IMR-90 (cell line): ENCODE measurements around the gene BRME1. TPM values are rescaled to one million over a fixed set of nuclear protein-coding genes. Genes with fewer than 3 reads are reported as not detected.

Experiments
- ATAC-seq: fragments of 200-7000 bp; cut with Tn5 transposase; 2 replicates; pipeline ENCODE4 v1.9.1; 2020; ENCODE audit warnings: low read depth, mild to moderate bottlenecking, moderate library complexity
- BruUV-seq: library from RNA; stranded (reverse); fragments of 400-500 nt; replicated peaks from 2 replicates; lab custom pipeline; 2021; lab: Mats Ljungman, UMichigan
- CTCF ChIA-PET: fragments of 300-600 bp; formaldehyde crosslinking; extraction: SDS; loops from one replicate; lab custom pipeline; 2021; ENCODE audit warnings: antibody characterized with exemption; lab: Yijun Ruan, JAX
- POLR2A ChIA-PET: fragments of 300-600 bp; sonication (Branson Sonifier 250); formaldehyde crosslinking; loops from one replicate; lab custom pipeline; 2022; ENCODE audit warnings: antibody characterized with exemption; ENCODE audit not compliant: unreplicated experiment; lab: Charles Lee
- DNase-seq: peaks from one replicate; pipeline ENCODE4 v3.0.0; 2013
- H2AFZ ChIP-seq: replicated peaks from 2 replicates; pipeline ENCODE3; 2013; ENCODE audit warnings: low read length, mild to moderate bottlenecking; ENCODE audit not compliant: poor library complexity
- H2AK5ac ChIP-seq: 2 replicates; pipeline ENCODE4 v1.6.1; 2013; ENCODE audit warnings: low read depth, low read length, inconsistent platforms
- H2AK9ac ChIP-seq: replicated peaks from 2 replicates; pipeline ENCODE3; 2013; ENCODE audit warnings: mild to moderate bottlenecking, low read depth, low read length, moderate library complexity; ENCODE audit not compliant: poor library complexity
- H2BK120ac ChIP-seq: 2 replicates; pipeline ENCODE4 v1.6.1; 2013; ENCODE audit warnings: low read depth, low read length, inconsistent platforms
- H2BK15ac ChIP-seq: 3 replicates; pipeline ENCODE4 v1.6.1; 2013; ENCODE audit warnings: low read depth, low read length, inconsistent platforms
- H2BK20ac ChIP-seq: 2 replicates; pipeline ENCODE4 v1.6.1; 2013; ENCODE audit warnings: low read depth, mild to moderate bottlenecking, inconsistent platforms, low read length, moderate library complexity
- H2BK5ac ChIP-seq: 2 replicates; pipeline ENCODE4 v1.6.1; 2013; ENCODE audit warnings: mild to moderate bottlenecking, low read depth, low read length, inconsistent platforms; ENCODE audit not compliant: poor library complexity, severe bottlenecking
- H3K14ac ChIP-seq: replicated peaks from 2 replicates; pipeline ENCODE4 v1.6.1; 2013; ENCODE audit warnings: low read depth, low read length, inconsistent platforms
- H3K18ac ChIP-seq: 2 replicates; pipeline ENCODE4 v1.6.1; 2013; ENCODE audit warnings: low read depth, low read length, control low read depth
- H3K23ac ChIP-seq: 2 replicates; pipeline ENCODE4 v1.6.1; 2013; ENCODE audit warnings: low read depth, low read length, inconsistent platforms
- H3K27ac ChIP-seq: 2 replicates; pipeline ENCODE4 v1.5.1; 2013; ENCODE audit warnings: mild to moderate bottlenecking, control low read depth, low read length; ENCODE audit not compliant: insufficient read depth
- H3K27me3 ChIP-seq: 2 replicates; pipeline ENCODE4 v1.6.1; 2013; ENCODE audit warnings: low read length; ENCODE audit not compliant: control insufficient read depth, insufficient read depth
- H3K36me3 ChIP-seq: 2 replicates; pipeline ENCODE4 v1.6.1; 2013; ENCODE audit warnings: low read length, mixed read lengths; ENCODE audit not compliant: control insufficient read depth, insufficient read depth
- H3K4ac ChIP-seq: 2 replicates; pipeline ENCODE4 v1.6.1; 2013; ENCODE audit warnings: low read depth, low read length, inconsistent platforms
- H3K4me1 ChIP-seq: 2 replicates; pipeline ENCODE4 v1.6.1; 2013; ENCODE audit warnings: low read length, mixed read lengths; ENCODE audit not compliant: control insufficient read depth, insufficient read depth
- H3K4me2 ChIP-seq: 2 replicates; pipeline ENCODE4 v1.6.1; 2013; ENCODE audit warnings: low read depth, mild to moderate bottlenecking, control low read depth, low read length, moderate library complexity
- H3K4me3 ChIP-seq: 2 replicates; pipeline ENCODE4 v1.5.1; 2013; ENCODE audit warnings: low read depth, mild to moderate bottlenecking, control low read depth, low read length, moderate library complexity; ENCODE audit not compliant: insufficient read depth
- H3K56ac ChIP-seq: 2 replicates; pipeline ENCODE4 v1.6.1; 2013; ENCODE audit warnings: low read length, inconsistent platforms; ENCODE audit not compliant: insufficient read depth; ENCODE audit errors: extremely low read depth
- H3K79me1 ChIP-seq, 2 experiments: 2 replicates each; pipeline ENCODE4 v1.6.1; 2013; ENCODE audit warnings: low read length in 2 of 2, inconsistent platforms in 1 of 2, low read depth in 1 of 2
- H3K9ac ChIP-seq: 2 replicates; pipeline ENCODE4 v1.6.1; 2013; ENCODE audit warnings: low read depth, low read length, control low read depth
- H3K9me1 ChIP-seq: 2 replicates; pipeline ENCODE4 v1.6.1; 2013; ENCODE audit warnings: low read length, inconsistent platforms; ENCODE audit not compliant: insufficient read depth
- H3K9me3 ChIP-seq: 2 replicates; pipeline ENCODE4 v1.6.1; 2013; ENCODE audit warnings: low read length; ENCODE audit not compliant: control insufficient read depth, insufficient read depth
- H4K20me1 ChIP-seq: 2 replicates; pipeline ENCODE4 v1.6.1; 2013; ENCODE audit warnings: low read length, inconsistent platforms; ENCODE audit not compliant: insufficient read depth
- H4K5ac ChIP-seq: 2 replicates; pipeline ENCODE4 v1.6.1; 2013; ENCODE audit warnings: mild to moderate bottlenecking, low read depth, low read length, control low read depth
- H4K8ac ChIP-seq, 2 experiments: 2 replicates each; pipeline ENCODE4 v1.6.1; 2013; ENCODE audit warnings: low read depth in 2 of 2, low read length in 2 of 2, control low read depth in 1 of 2, inconsistent platforms in 1 of 2
- H4K91ac ChIP-seq: 2 replicates; pipeline ENCODE4 v1.6.1; 2013; ENCODE audit warnings: low read depth, low read length, inconsistent platforms; ENCODE audit not compliant: insufficient read depth
- CEBPB ChIP-seq: IDR thresholded peaks from 2 replicates; pipeline ENCODE4 v1.6.1; 2012; ENCODE audit warnings: low read depth, low read length, improper control_type of control experiment
- CHD1 ChIP-seq: IDR thresholded peaks from 2 replicates; pipeline ENCODE4 v1.6.1; 2012; ENCODE audit warnings: low read depth, low read length, improper control_type of control experiment
- FOS ChIP-seq: fragments of 150-350 bp; IDR thresholded peaks from 2 replicates; pipeline ENCODE4 v1.6.1; 2016; ENCODE audit warnings: low read depth, low read length
- POLR2A ChIP-seq: IDR thresholded peaks from 2 replicates; pipeline ENCODE4 v1.6.1; 2012; ENCODE audit warnings: mild to moderate bottlenecking, low read depth, low read length
- WGBS, 2 experiments: methylation state at CpG; one replicate each; pipeline versions ENCODE4 v1.1.5 to v1.1.7; 2013; ENCODE audit warnings: missing lambda C conversion rate in 2 of 2; ENCODE audit not compliant: insufficient read length in 1 of 2; ENCODE audit errors: extremely low coverage in 2 of 2; 5-methylcytosine and 5-hydroxymethylcytosine counted together
- dilution Hi-C: fragments of 300-500 bp; cut with HindIII; formaldehyde crosslinking; loops from one replicate; pipeline ENCODE4 v1.14.3; 2018; ENCODE audit warnings: low sequenced_read_pairs; ENCODE audit not compliant: unreplicated experiment
- in situ Hi-C: fragments of 300-500 bp; cut with MboI; formaldehyde crosslinking; loops from 3 replicates; pipeline ENCODE4 v1.14.3; 2019; ENCODE audit warnings: low sequenced_read_pairs, inconsistent platforms, mixed read lengths
- intact Hi-C: fragments of 100-400 bp; cut with micrococcal nuclease; formaldehyde crosslinking; loops from 2 replicates; pipeline ENCODE4 v1.10.0; 2022
- polyA plus RNA-seq, 3 experiments: library from polyadenylated mRNA; depleted of rRNA; stranded (reverse); fragments of >200 nt; gene quantifications; 2 replicates each; pipeline ENCODE4 v1.2.3, GENCODE V29; 2012; ENCODE audit warnings: low replicate concordance in 1 of 3
- total RNA-seq: library from RNA; depleted of rRNA; stranded (reverse); fragments of >200 nt; gene quantifications from 2 replicates; pipeline ENCODE4 v1.2.3, GENCODE V29; 2012
- TF ChIP-seq, protein P1 (sequence below): fragments of 150-350 bp; IDR thresholded peaks from 2 replicates; pipeline ENCODE4 v1.6.1; 2016; ENCODE audit warnings: low read depth, mild to moderate bottlenecking, low read length, moderate library complexity, borderline replicate concordance

The BRME1 gene
- total and polyA plus RNA-seq, 2 of the 4 experiments (the other 2 are of a cell fraction) = 0.18 to 0.38 TPM

DNA sequence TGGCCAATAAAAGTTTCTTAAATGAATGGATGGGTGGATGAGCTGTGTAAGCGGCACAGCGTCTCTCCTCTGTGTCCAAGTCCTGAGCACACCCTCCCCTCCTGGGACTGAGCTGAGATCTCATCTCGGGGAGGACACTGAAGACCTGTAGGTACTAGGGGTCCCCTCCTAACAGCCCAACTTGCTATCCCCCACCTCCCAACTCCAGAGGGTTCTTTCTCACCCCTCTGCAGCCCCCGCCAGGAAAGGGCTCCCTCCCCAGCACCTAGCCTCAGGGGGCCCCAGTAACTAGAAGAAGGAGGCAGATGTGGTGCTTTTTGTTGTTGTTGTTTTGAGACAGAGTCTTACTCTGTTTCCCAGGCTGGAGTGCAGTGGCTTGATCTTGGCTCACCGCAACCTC lies 30.1 kb downstream of the BRME1 start:
- no peak overlapping the region for H4K91ac ChIP-seq
- WGBS, 2 experiments = 80% methylated on average over 1 of the region's 5 CpGs; no CpG with 5 or more reads in 1 of the 2 experiments
- H3K4me2 ChIP-seq = no peak overlapping the region
- in situ Hi-C loops = loop anchor here (25.0 kb wide), 1 partner anchor 461 kb away; no protein-coding TSS in a partner anchor
- intact Hi-C loops = no loop called here
- H3K4ac ChIP-seq = no peak overlapping the region
- no peak overlapping the region for H2BK120ac ChIP-seq
- H3K56ac ChIP-seq = no peak overlapping the region
- BruUV-seq = no TSS peak
- H2AK9ac ChIP-seq = no peak overlapping the region
- H4K8ac ChIP-seq = no peak overlapping the region
- H4K5ac ChIP-seq = no peak overlapping the region
- no peak overlapping the region for H2BK5ac ChIP-seq
- H3K9me1 ChIP-seq = peaks cover 10% of the 10 kb centered on the region; the same call in 1 of the 2 replicates
- no peaks in the 10 kb centered on the region for H4K20me1 ChIP-seq
- H2AK5ac ChIP-seq = no peak overlapping the region
- H3K23ac ChIP-seq = no peak overlapping the region
- DNase-seq = no peak
- no peaks in the 10 kb centered on the region for H3K9me3 ChIP-seq
- no peak overlapping the region for H2BK20ac ChIP-seq
- CTCF ChIA-PET = no interaction called here
- H3K79me1 ChIP-seq = no peaks in the 10 kb centered on the region
- POLR2A ChIA-PET = interaction anchor here (0.7 kb wide), 1 partner anchor 236 kb away, joined by 3 read pairs; no protein-coding TSS in a partner anchor
- no peak overlapping the region for H3K4me3 ChIP-seq
- no peak overlapping the region for H3K9ac ChIP-seq
- no peak overlapping the region for H2AFZ ChIP-seq
- H3K27ac ChIP-seq = no peak overlapping the region
- H3K14ac ChIP-seq = no peak overlapping the region
- no peak for ATAC-seq
- TF ChIP-seq POLR2A (no peak), CHD1 (no peak), CEBPB (no peak), FOS (no peak)
- TF ChIP-seq, protein P1, sequence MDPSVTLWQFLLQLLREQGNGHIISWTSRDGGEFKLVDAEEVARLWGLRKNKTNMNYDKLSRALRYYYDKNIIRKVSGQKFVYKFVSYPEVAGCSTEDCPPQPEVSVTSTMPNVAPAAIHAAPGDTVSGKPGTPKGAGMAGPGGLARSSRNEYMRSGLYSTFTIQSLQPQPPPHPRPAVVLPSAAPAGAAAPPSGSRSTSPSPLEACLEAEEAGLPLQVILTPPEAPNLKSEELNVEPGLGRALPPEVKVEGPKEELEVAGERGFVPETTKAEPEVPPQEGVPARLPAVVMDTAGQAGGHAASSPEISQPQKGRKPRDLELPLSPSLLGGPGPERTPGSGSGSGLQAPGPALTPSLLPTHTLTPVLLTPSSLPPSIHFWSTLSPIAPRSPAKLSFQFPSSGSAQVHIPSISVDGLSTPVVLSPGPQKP = no peak
- no peak overlapping the region for H3K18ac ChIP-seq
- dilution Hi-C loops = no loop called here
- H3K36me3 ChIP-seq = no peaks in the 10 kb centered on the region
- no peaks in the 10 kb centered on the region for H3K27me3 ChIP-seq
- H2BK15ac ChIP-seq = no peak overlapping the region
- peaks cover 5% of the 10 kb centered on the region for H3K4me1 ChIP-seq
